SW 1271 (cell line): Measurements from ENCODE around the gene E2F1.
"Not testable (repeated sequence)": the region's sequence is repeated elsewhere in the genome, so short reads cannot be mapped to it uniquely, and the experiment has no call there.

Experiments
- DNase-seq, 2 experiments: peaks; one replicate each; lab custom pipeline; 2025; lab: John Stamatoyannopoulos, UW

E2F1 gene

GRCh38 chr20:33640287-33640686 is 45.9 kb downstream of the E2F1 start:
- no peak for DNase-seq

- DNase-seq: no peak
Observed at GRCh38 chr20:33636776-33637175, 49.4 kb downstream of the E2F1 start.

- DNase-seq: no peak
Observed at GRCh38 chr20:33635341-33635740, 50.8 kb downstream of the E2F1 start.

GRCh38 chr20:33631910-33632309 is 54.3 kb downstream of the E2F1 start:
- DNase-seq: not testable (repeated sequence)

GRCh38 chr20:33630507-33630906 is 55.7 kb downstream of the E2F1 start:
- DNase-seq: no peak

- no peak for DNase-seq
Observed at GRCh38 chr20:33629979-33630378, 56.2 kb downstream of the E2F1 start.

- no peak for DNase-seq
Observed at GRCh38 chr20:33629533-33629932, 56.7 kb downstream of the E2F1 start.

GRCh38 chr20:33627577-33628216 is 58.5 kb downstream of the E2F1 start:
- DNase-seq: no peak

GRCh38 chr20:33626190-33626589 is 60.0 kb downstream of the E2F1 start:
- DNase-seq: no peak
